HepG2 (cell line): ENCODE measurements around the gene FBXW8. TPM values are rescaled to one million over a fixed set of nuclear protein-coding genes. Genes with fewer than 3 reads are reported as not detected.

Experiments
- ATAC-seq: fragments of 200-7000 bp; cut with Tn5 transposase; 3 replicates; pipeline ENCODE4 v1.9.1; 2020; ENCODE audit warnings: mild to moderate bottlenecking, moderate library complexity
- BruUV-seq: library from RNA; stranded (reverse); fragments of 400-500 nt; replicated peaks from 2 replicates; lab custom pipeline; 2021; lab: Mats Ljungman, UMichigan
- CTCF ChIA-PET: fragments of 300-600 bp; formaldehyde crosslinking; extraction: SDS; loops from one replicate; lab custom pipeline; 2021; ENCODE audit warnings: low total read pairs, inconsistent platforms, low intra/inter-chr PET ratio; lab: Yijun Ruan, JAX
- POLR2A ChIA-PET: fragments of 350-600 bp; sonication (Branson Sonifier 250); formaldehyde crosslinking; loops from one replicate; lab custom pipeline; 2020; ENCODE audit warnings: antibody characterized with exemption, inconsistent platforms; lab: Yijun Ruan, JAX
- DNase-seq: peaks from one replicate; pipeline ENCODE4 v3.0.0-alpha.2; 2015; ENCODE audit warnings: low spot score
- FAIRE-seq: peaks from 3 replicates; lab custom pipeline; 2011; peaks lifted over from hg19 to GRCh38; lab: Jason Lieb, UNC
- H2AFZ ChIP-seq: one replicate; pipeline ENCODE4 v1.6.1; 2011; ENCODE audit warnings: low read length, inconsistent platforms
- H3K27ac ChIP-seq: fragments of 300-600 bp; 3 replicates; pipeline ENCODE4 v1.8.0; 2011; ENCODE audit warnings: mixed run types, mild to moderate bottlenecking, mixed read lengths, low read length, inconsistent platforms; ENCODE audit not compliant: insufficient read depth; ENCODE audit errors: extremely low read length
- H3K27me3 ChIP-seq, 2 experiments: fragments of 200-600 bp in 1 of 2; 2 replicates in 1 of 2; 3 replicates in 1 of 2; pipeline versions ENCODE4 v1.6.0 to v1.8.0; 2011; ENCODE audit warnings: low read length in 2 of 2, mild to moderate bottlenecking in 2 of 2, moderate library complexity in 2 of 2, inconsistent platforms in 1 of 2; ENCODE audit not compliant: insufficient read depth in 2 of 2, control insufficient read depth in 1 of 2
- H3K36me3 ChIP-seq, 2 experiments: fragments of 200-600 bp in 1 of 2; replicated peaks in 1 of 2; 2 replicates in 1 of 2; 3 replicates in 1 of 2; pipeline versions ENCODE4 v1.5.1 to v1.8.0; 2011; ENCODE audit warnings: low read length in 2 of 2, inconsistent platforms in 1 of 2; ENCODE audit not compliant: insufficient read depth in 2 of 2, control insufficient read depth in 1 of 2
- H3K4me1 ChIP-seq: 2 replicates; pipeline ENCODE4 v1.5.1; 2012; ENCODE audit warnings: low read length, inconsistent platforms; ENCODE audit not compliant: insufficient read depth
- H3K4me2 ChIP-seq: 2 replicates; pipeline ENCODE4 v1.6.0; 2011; ENCODE audit warnings: low read depth, low read length, inconsistent platforms
- H3K4me3 ChIP-seq, 3 experiments: fragments of 200-600 bp in 1 of 3; sonication (generic), shearing (Covaris generic) in 1 of 3; replicated peaks in 1 of 3; 2 replicates each; pipeline ENCODE4 v1.5.1; 2011 to 2016; ENCODE audit warnings: low read length in 3 of 3, inconsistent platforms in 2 of 3, low read depth in 2 of 3, mild to moderate bottlenecking in 2 of 3, control low read depth in 1 of 3, mixed read lengths in 1 of 3; ENCODE audit not compliant: insufficient read depth in 1 of 3
- H3K79me2 ChIP-seq: one replicate; pipeline ENCODE4 v1.6.1; 2011; ENCODE audit warnings: low read length, inconsistent platforms; ENCODE audit not compliant: insufficient read depth
- H3K9ac ChIP-seq: 2 replicates; pipeline ENCODE4 v1.6.0; 2011; ENCODE audit warnings: mild to moderate bottlenecking, low read depth, low read length, inconsistent platforms; ENCODE audit not compliant: insufficient read depth
- H3K9me3 ChIP-seq: 2 replicates; pipeline ENCODE4 v1.5.1; 2012; ENCODE audit warnings: mild to moderate bottlenecking, low read length
- H4K20me1 ChIP-seq: 2 replicates; pipeline ENCODE4 v1.6.0; 2011; ENCODE audit warnings: inconsistent platforms, mild to moderate bottlenecking, low read length, moderate library complexity; ENCODE audit not compliant: insufficient read depth
- ARID3A ChIP-seq: IDR thresholded peaks from 2 replicates; pipeline ENCODE4 v1.6.1; 2012; ENCODE audit warnings: low read depth, low read length, improper control_type of control experiment
- ATF7 ChIP-seq, 2 experiments: fragments of 450-650 bp in 1 of 2; sonication (generic) in 1 of 2; formaldehyde crosslinking in 1 of 2; IDR thresholded peaks; 2 replicates each; pipeline versions ENCODE4 v1.4.0 to v1.6.1; 2016 to 2020; ENCODE audit warnings: antibody characterized with exemption in 1 of 2, mild to moderate bottlenecking in 1 of 2, missing genetic modification reagents in 1 of 2
- ETV6 ChIP-seq: sonication (generic); formaldehyde crosslinking; conservative IDR thresholded peaks from 2 replicates; pipeline ENCODE4 v1.4.0; 2020; ENCODE audit warnings: missing genetic modification reagents
- ISX ChIP-seq: sonication (generic); formaldehyde crosslinking; conservative IDR thresholded peaks from 2 replicates; pipeline ENCODE4 v1.5.0; 2020; ENCODE audit warnings: missing genetic modification reagents
- ZNF224 ChIP-seq: sonication (generic); formaldehyde crosslinking; IDR thresholded peaks from 2 replicates; pipeline ENCODE4 v1.5.0; 2020; ENCODE audit warnings: mild to moderate bottlenecking, missing genetic modification reagents
- WGBS: methylation state at CpG from one replicate; pipeline ENCODE4 v1.1.6; 2017; ENCODE audit warnings: low lambda C conversion rate; 5-methylcytosine and 5-hydroxymethylcytosine counted together
- in situ Hi-C: cut with HindIII; loops from 2 replicates; pipeline ENCODE4 v1.10.0; 2017; ENCODE audit warnings: low pct_unique_long_range_greater_than_20kb; ENCODE audit not compliant: extremely low pct_ligation_motif_present
- intact Hi-C: fragments of 100-400 bp; cut with micrococcal nuclease; formaldehyde crosslinking; loops from one replicate; pipeline ENCODE4 v1.10.0; 2022; ENCODE audit not compliant: unreplicated experiment
- polyA plus RNA-seq, 8 experiments: library from polyadenylated mRNA; depleted of rRNA in 3 of 8; stranded (reverse) in 7 of 8; unstranded in 1 of 8; fragments of >200 nt; fragmentation: Illumina TruSeq in 4 of 8; extraction: Trizol in 4 of 8; gene quantifications; 2 replicates each; pipeline versions ENCODE4 v1.2.1 to v1.2.3, GENCODE V29; 2011 to 2016; ENCODE audit warnings: low read depth in 4 of 8, missing spikeins in 1 of 8, mixed read lengths in 1 of 8; ENCODE audit not compliant: insufficient read depth in 1 of 8
- total RNA-seq, 5 experiments: library from RNA; depleted of rRNA; stranded (reverse); fragments of >200 nt; fragmentation: Illumina TruSeq; extraction: Trizol; gene quantifications; 2 replicates each; pipeline ENCODE4 v1.2.3, GENCODE V29; 2016; ENCODE audit warnings: low read depth in 1 of 5

Gene FBXW8
- total and polyA plus RNA-seq, 2 of the 13 experiments (the other 11 are each of a cell fraction or from before 2014, with no cell fraction given), result 5.1 to 5.9 TPM

GRCh38 chr12:116928504-116928903, 17.8 kb downstream of the FBXW8 start:
- H4K20me1 ChIP-seq, result no peaks in the 10 kb centered on the region
- FAIRE-seq (no peak), ATAC-seq (no peak), DNase-seq (no peak)
- peaks cover 2 to 14% of the 10 kb centered on the region in 2 experiments; a peak in 3 of 5 replicates for H3K36me3 ChIP-seq
- TF ChIP-seq ETV6 (CRISPR knock-in tag) (no peak), ZNF224 (no peak), ISX (CRISPR knock-in tag) (no peak)
- intact Hi-C loops (no loop called here), in situ Hi-C loops (no loop called here)
- no peak overlapping the region for H3K27ac ChIP-seq
- no peak overlapping the region for H3K9ac ChIP-seq
- CTCF ChIA-PET, result no interaction called here
- peaks cover 17% of the 10 kb centered on the region for H3K4me1 ChIP-seq
- H3K79me2 ChIP-seq, result no peaks in the 10 kb centered on the region
- no TSS peak for BruUV-seq
- no peak overlapping the region for H3K4me2 ChIP-seq
- whole genome bisulfite sequencing, result 98% methylated on average over 5 of the region's 5 CpGs
- H3K27me3 ChIP-seq, result no peaks in the 10 kb centered on the region
- H3K9me3 ChIP-seq, result no peaks in the 10 kb centered on the region
- POLR2A ChIA-PET, result no interaction called here
- H3K4me3 ChIP-seq, result no peak overlapping the region
- H2AFZ ChIP-seq, result no peak overlapping the region

DNA sequence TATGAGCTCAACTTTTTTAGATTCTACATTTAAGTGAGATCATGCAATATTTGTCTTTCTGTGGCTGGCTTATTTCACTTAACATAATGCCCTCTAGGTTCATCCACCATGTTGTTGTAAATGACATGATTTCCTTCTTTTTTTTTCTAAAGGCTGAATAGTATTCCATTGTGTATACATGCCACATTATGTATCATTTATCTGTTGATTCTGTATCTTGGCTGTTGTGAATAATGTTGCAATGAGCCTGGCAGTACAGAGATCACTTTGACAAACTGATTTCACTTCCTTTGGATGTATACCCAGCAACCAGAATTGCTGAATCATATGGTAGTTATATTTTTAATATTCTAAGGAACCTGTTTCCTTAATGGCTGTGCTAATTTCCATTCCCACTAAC, 19.1 kb downstream of the FBXW8 start:
- intact Hi-C loops, result no loop called here
- ATAC-seq, result no peak
- Histone ChIP-seq H3K27ac (no peak overlapping the region), H3K4me1 (peaks cover 11% of the 10 kb centered on the region), H3K9ac (no peak overlapping the region), H3K36me3 (peaks cover 3 to 21% of the 10 kb centered on the region in 2 experiments; a peak in 4 of 5 replicates), H3K4me2 (no peak overlapping the region), H4K20me1 (no peaks in the 10 kb centered on the region), H3K9me3 (no peaks in the 10 kb centered on the region), H3K27me3 (no peaks in the 10 kb centered on the region), H3K79me2 (no peaks in the 10 kb centered on the region), H2AFZ (no peak overlapping the region), H3K4me3 (no peak overlapping the region)
- CTCF ChIA-PET, result no interaction called here
- in situ Hi-C loops, result no loop called here
- FAIRE-seq, result no peak
- POLR2A ChIA-PET, result no interaction called here
- peak; percentile 47 for DNase-seq
- no TSS peak for BruUV-seq
- TF ChIP-seq ARID3A, result 0 out of 2 replicates have a peak, but pooled peaks have one; percentile 18
- TF ChIP-seq ATF7 (IDR thresholded peaks at IDR 0.05), result no peak
- no peak for TF ChIP-seq ATF7 (CRISPR knock-in tag; IDR thresholded peaks at IDR 0.05)
